WTC11 (cell line): ENCODE measurements around the gene PEAK1. TPM values are rescaled to one million over a fixed set of nuclear protein-coding genes. Genes with fewer than 3 reads are reported as not detected.

Source experiments
- ATAC-seq: fragments of 200-7000 bp; cut with Tn5 transposase; 2 replicates; pipeline ENCODE4 v1.10.0; 2021; ENCODE audit warnings: mild to moderate bottlenecking, moderate library complexity
- CTCF ChIA-PET: fragments of 300-600 bp; sonication (Branson Sonifier 250); formaldehyde crosslinking; loops from one replicate; lab custom pipeline; 2021; ENCODE audit warnings: antibody characterized with exemption; lab: Charles Lee
- POLR2A ChIA-PET: fragments of 350-600 bp; sonication (Branson Sonifier 250); formaldehyde crosslinking; loops from one replicate; lab custom pipeline; 2021; ENCODE audit warnings: antibody characterized with exemption; lab: Charles Lee
- DNase-seq: peaks from one replicate; pipeline ENCODE4 v3.0.0; 2021; ENCODE audit warnings: low spot score
- H3K27ac Mint-ChIP-seq: 2 replicates; pipeline ENCODE4 v1.8.0; 2021; ENCODE audit warnings: mixed read lengths
- H3K27me3 Mint-ChIP-seq: 2 replicates; pipeline ENCODE4 v1.8.0; 2021; ENCODE audit warnings: low read depth, mild to moderate bottlenecking, moderate library complexity, mixed read lengths
- H3K36me3 Mint-ChIP-seq: 2 replicates; pipeline ENCODE4 v1.8.0; 2021; ENCODE audit warnings: mixed read lengths
- H3K4me1 Mint-ChIP-seq: 2 replicates; pipeline ENCODE4 v1.8.0; 2022; ENCODE audit warnings: mixed read lengths
- H3K4me3 Mint-ChIP-seq: 2 replicates; pipeline ENCODE4 v1.8.0; 2021; ENCODE audit warnings: mild to moderate bottlenecking, moderate library complexity, mixed read lengths
- H3K9me3 Mint-ChIP-seq: 2 replicates; pipeline ENCODE4 v1.8.0; 2021; ENCODE audit warnings: mixed read lengths
- ATF1 ChIP-seq: sonication (generic); formaldehyde crosslinking; IDR thresholded peaks from 2 replicates; pipeline ENCODE4 v1.8.1; 2023; ENCODE audit warnings: mild to moderate bottlenecking, moderate library complexity, missing genetic modification reagents
- CREB1 ChIP-seq: sonication (generic); formaldehyde crosslinking; IDR thresholded peaks from 2 replicates; pipeline ENCODE4 v1.8.0; 2023; ENCODE audit warnings: mild to moderate bottlenecking, missing genetic modification reagents
- ETV6 ChIP-seq: sonication (generic); formaldehyde crosslinking; IDR thresholded peaks from 2 replicates; pipeline ENCODE4 v1.8.1; 2022; ENCODE audit warnings: mild to moderate bottlenecking, missing genetic modification reagents
- IRF2 ChIP-seq: sonication (generic); formaldehyde crosslinking; IDR thresholded peaks from 2 replicates; pipeline ENCODE4 v1.8.0; 2022; ENCODE audit warnings: low read depth, missing genetic modification reagents, borderline replicate concordance
- JUN ChIP-seq: sonication (generic); formaldehyde crosslinking; IDR thresholded peaks from 2 replicates; pipeline ENCODE4 v1.8.0; 2023; ENCODE audit warnings: mild to moderate bottlenecking, missing genetic modification reagents
- MXD4 ChIP-seq: fragments of 250-450 bp; sonication (Bioruptor Pico); IDR thresholded peaks from 2 replicates; pipeline ENCODE4 v1.8.0; 2021; ENCODE audit warnings: mild to moderate bottlenecking, moderate library complexity, borderline replicate concordance
- NR1H2 ChIP-seq: sonication (generic); formaldehyde crosslinking; IDR thresholded peaks from 2 replicates; pipeline ENCODE4 v1.9.0; 2021; ENCODE audit warnings: mild to moderate bottlenecking, moderate library complexity, missing genetic modification reagents
- OVOL2 ChIP-seq: fragments of 250-450 bp; sonication (Bioruptor Pico); IDR thresholded peaks from 2 replicates; pipeline ENCODE4 v1.9.0; 2021; ENCODE audit warnings: mild to moderate bottlenecking, borderline replicate concordance
- SP1 ChIP-seq: sonication (generic); formaldehyde crosslinking; conservative IDR thresholded peaks from 2 replicates; pipeline ENCODE4 v1.8.1; 2022; ENCODE audit warnings: missing genetic modification reagents
- TCF7 ChIP-seq: sonication (generic); formaldehyde crosslinking; IDR thresholded peaks from 2 replicates; pipeline ENCODE4 v1.8.0; 2022; ENCODE audit warnings: mild to moderate bottlenecking, low read depth, missing genetic modification reagents, moderate library complexity
- TEAD1 ChIP-seq: sonication (generic); formaldehyde crosslinking; IDR thresholded peaks from 2 replicates; pipeline ENCODE4 v1.8.0; 2022; ENCODE audit warnings: mild to moderate bottlenecking, missing genetic modification reagents
- ZNF263 ChIP-seq: sonication (generic); formaldehyde crosslinking; IDR thresholded peaks from 2 replicates; pipeline ENCODE4 v1.8.1; 2022; ENCODE audit warnings: low read depth, mild to moderate bottlenecking, moderate library complexity, missing genetic modification reagents
- total RNA-seq: library from RNA; stranded (reverse); gene quantifications from 3 replicates; pipeline ENCODE4 v1.2.3, GENCODE V29; 2021
- TF ChIP-seq, protein P1 (sequence below): fragments of 250-450 bp; sonication (Bioruptor Pico); IDR thresholded peaks from 2 replicates; pipeline ENCODE4 v1.9.0; 2021; ENCODE audit warnings: mild to moderate bottlenecking, borderline replicate concordance
- TF ChIP-seq, protein P2 (sequence below): sonication (generic); formaldehyde crosslinking; IDR thresholded peaks from 2 replicates; pipeline ENCODE4 v1.8.1; 2022; ENCODE audit warnings: low read depth, missing genetic modification reagents, borderline replicate concordance
- TF ChIP-seq, protein P3 (sequence below): fragments of 250-450 bp; sonication (Bioruptor Pico); IDR thresholded peaks from 2 replicates; pipeline ENCODE4 v1.9.0; 2021; ENCODE audit warnings: moderate library complexity, mild to moderate bottlenecking, inconsistent platforms, borderline replicate concordance
- TF ChIP-seq, protein P4 (sequence below): sonication (generic); formaldehyde crosslinking; IDR thresholded peaks from 2 replicates; pipeline ENCODE4 v1.8.1; 2023; ENCODE audit warnings: mild to moderate bottlenecking, moderate library complexity, missing genetic modification reagents
- TF ChIP-seq, protein P5 (sequence below): sonication (generic); formaldehyde crosslinking; IDR thresholded peaks from 2 replicates; pipeline ENCODE4 v1.8.0; 2022; ENCODE audit warnings: mild to moderate bottlenecking, missing genetic modification reagents
- TF ChIP-seq, protein P6 (sequence below): fragments of 250-450 bp; sonication (Bioruptor Pico); IDR thresholded peaks from 2 replicates; pipeline ENCODE4 v1.9.0; 2021; ENCODE audit warnings: mild to moderate bottlenecking
- TF ChIP-seq, protein P7 (sequence below): sonication (generic); formaldehyde crosslinking; IDR thresholded peaks from 2 replicates; pipeline ENCODE4 v1.8.0; 2022; ENCODE audit warnings: mild to moderate bottlenecking, missing genetic modification reagents
- TF ChIP-seq, protein P8 (sequence below): fragments of 250-450 bp; sonication (Bioruptor Pico); IDR thresholded peaks from 2 replicates; pipeline ENCODE4 v2.1.2; 2022; ENCODE audit warnings: mild to moderate bottlenecking, moderate library complexity

Gene PEAK1
- total RNA-seq, 1 experiment from 2014 or later, result 49.0 TPM

DNA sequence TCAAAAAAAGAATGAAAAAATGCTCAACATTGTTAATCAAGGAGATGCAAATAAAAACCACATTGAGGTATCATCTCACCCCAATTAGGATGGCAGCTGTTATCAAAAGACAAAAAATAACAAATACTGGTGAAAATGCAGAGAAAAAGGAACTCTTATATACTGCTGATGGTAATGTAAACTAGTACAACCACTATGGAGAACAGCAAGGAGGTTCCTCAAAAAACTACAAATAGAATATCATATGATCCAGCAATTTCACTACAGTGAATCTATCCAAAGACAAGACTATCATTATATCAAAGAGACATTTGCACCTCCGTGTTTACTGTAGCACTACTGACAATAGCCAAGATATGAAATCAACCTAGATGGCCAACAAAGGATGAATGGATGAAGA is 58.4 kb downstream of the PEAK1 start:
- TF ChIP-seq, protein P1, sequence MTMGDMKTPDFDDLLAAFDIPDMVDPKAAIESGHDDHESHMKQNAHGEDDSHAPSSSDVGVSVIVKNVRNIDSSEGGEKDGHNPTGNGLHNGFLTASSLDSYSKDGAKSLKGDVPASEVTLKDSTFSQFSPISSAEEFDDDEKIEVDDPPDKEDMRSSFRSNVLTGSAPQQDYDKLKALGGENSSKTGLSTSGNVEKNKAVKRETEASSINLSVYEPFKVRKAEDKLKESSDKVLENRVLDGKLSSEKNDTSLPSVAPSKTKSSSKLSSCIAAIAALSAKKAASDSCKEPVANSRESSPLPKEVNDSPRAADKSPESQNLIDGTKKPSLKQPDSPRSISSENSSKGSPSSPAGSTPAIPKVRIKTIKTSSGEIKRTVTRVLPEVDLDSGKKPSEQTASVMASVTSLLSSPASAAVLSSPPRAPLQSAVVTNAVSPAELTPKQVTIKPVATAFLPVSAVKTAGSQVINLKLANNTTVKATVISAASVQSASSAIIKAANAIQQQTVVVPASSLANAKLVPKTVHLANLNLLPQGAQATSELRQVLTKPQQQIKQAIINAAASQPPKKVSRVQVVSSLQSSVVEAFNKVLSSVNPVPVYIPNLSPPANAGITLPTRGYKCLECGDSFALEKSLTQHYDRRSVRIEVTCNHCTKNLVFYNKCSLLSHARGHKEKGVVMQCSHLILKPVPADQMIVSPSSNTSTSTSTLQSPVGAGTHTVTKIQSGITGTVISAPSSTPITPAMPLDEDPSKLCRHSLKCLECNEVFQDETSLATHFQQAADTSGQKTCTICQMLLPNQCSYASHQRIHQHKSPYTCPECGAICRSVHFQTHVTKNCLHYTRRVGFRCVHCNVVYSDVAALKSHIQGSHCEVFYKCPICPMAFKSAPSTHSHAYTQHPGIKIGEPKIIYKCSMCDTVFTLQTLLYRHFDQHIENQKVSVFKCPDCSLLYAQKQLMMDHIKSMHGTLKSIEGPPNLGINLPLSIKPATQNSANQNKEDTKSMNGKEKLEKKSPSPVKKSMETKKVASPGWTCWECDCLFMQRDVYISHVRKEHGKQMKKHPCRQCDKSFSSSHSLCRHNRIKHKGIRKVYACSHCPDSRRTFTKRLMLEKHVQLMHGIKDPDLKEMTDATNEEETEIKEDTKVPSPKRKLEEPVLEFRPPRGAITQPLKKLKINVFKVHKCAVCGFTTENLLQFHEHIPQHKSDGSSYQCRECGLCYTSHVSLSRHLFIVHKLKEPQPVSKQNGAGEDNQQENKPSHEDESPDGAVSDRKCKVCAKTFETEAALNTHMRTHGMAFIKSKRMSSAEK (CRISPR knock-in tag), result no peak
- TF ChIP-seq JUN (CRISPR knock-in tag), result no peak
- TF ChIP-seq ZNF263 (CRISPR knock-in tag), result no peak
- TF ChIP-seq, protein P2, sequence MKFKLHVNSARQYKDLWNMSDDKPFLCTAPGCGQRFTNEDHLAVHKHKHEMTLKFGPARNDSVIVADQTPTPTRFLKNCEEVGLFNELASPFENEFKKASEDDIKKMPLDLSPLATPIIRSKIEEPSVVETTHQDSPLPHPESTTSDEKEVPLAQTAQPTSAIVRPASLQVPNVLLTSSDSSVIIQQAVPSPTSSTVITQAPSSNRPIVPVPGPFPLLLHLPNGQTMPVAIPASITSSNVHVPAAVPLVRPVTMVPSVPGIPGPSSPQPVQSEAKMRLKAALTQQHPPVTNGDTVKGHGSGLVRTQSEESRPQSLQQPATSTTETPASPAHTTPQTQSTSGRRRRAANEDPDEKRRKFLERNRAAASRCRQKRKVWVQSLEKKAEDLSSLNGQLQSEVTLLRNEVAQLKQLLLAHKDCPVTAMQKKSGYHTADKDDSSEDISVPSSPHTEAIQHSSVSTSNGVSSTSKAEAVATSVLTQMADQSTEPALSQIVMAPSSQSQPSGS (CRISPR knock-in tag), result no peak
- TF ChIP-seq TEAD1, result no peak
- no peak for TF ChIP-seq CREB1 (CRISPR knock-in tag)
- TF ChIP-seq ETV6 (CRISPR knock-in tag), result no peak
- no peak for TF ChIP-seq OVOL2 (CRISPR knock-in tag)
- TF ChIP-seq TCF7 (CRISPR knock-in tag), result no peak
- no peak for TF ChIP-seq SP1
- TF ChIP-seq ATF1 (CRISPR knock-in tag), result no peak
- TF ChIP-seq MXD4, result no peak
- no peak for TF ChIP-seq IRF2 (CRISPR knock-in tag)
- TF ChIP-seq, protein P3, sequence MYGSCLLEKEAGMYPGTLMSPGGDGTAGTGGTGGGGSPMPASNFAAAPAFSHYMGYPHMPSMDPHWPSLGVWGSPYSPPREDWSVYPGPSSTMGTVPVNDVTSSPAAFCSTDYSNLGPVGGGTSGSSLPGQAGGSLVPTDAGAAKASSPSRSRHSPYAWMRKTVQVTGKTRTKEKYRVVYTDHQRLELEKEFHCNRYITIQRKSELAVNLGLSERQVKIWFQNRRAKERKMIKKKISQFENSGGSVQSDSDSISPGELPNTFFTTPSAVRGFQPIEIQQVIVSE (CRISPR knock-in tag), result no peak
- H3K27me3 Mint-ChIP-seq, result no peaks in the 10 kb centered on the region
- H3K9me3 Mint-ChIP-seq, result 0 out of 2 replicates have a peak, but pooled peaks cover 3% of the 10 kb centered on the region
- CTCF ChIA-PET, result no interaction called here
- peaks cover 7% of the 10 kb centered on the region for H3K36me3 Mint-ChIP-seq
- no peaks in the 10 kb centered on the region for H3K4me1 Mint-ChIP-seq
- ATAC-seq, result no peak
- no peak for DNase-seq
- H3K27ac Mint-ChIP-seq, result no peak overlapping the region
- POLR2A ChIA-PET, result no interaction called here
- no peak overlapping the region for H3K4me3 Mint-ChIP-seq

DNA sequence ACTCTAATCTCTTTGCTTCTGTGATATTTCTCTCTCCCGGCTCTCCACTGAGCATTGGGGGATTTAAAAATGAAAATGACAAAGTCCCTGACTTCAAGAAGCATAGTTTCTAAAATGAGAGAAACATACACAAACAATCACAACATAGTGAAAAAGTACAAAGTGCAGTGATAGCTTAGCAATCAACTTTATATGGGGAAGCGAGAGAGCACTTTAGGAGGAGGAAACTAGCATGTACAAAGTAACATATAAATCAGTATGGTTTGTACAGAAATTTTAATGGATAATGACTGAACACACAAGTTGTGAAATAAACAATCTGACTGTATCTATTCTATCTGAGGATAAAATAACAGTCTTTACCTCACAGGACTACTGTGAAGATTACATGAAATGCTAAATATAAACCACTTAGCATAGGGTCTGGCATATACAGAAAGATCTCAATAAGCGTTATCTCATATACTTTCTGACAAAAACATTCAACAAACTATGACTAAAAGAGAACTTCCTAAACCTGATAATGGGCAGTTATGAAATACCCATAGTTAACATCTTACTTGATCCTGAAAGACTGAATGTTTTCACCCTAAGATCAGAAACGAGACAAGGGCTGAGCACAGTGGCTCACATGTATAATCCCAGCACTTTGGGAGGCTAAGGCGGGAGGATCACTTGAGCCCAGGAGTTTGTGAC is 61.2 kb downstream of the PEAK1 start:
- no peaks in the 10 kb centered on the region for H3K4me1 Mint-ChIP-seq
- CTCF ChIA-PET, result no interaction called here
- peaks cover 6% of the 10 kb centered on the region for H3K36me3 Mint-ChIP-seq
- no peak for ATAC-seq
- no peak overlapping the region for H3K4me3 Mint-ChIP-seq
- POLR2A ChIA-PET, result no interaction called here
- H3K27me3 Mint-ChIP-seq, result no peaks in the 10 kb centered on the region
- no peaks in the 10 kb centered on the region for H3K9me3 Mint-ChIP-seq
- DNase-seq, result no peak
- H3K27ac Mint-ChIP-seq, result no peak overlapping the region
- TF ChIP-seq, protein P4, sequence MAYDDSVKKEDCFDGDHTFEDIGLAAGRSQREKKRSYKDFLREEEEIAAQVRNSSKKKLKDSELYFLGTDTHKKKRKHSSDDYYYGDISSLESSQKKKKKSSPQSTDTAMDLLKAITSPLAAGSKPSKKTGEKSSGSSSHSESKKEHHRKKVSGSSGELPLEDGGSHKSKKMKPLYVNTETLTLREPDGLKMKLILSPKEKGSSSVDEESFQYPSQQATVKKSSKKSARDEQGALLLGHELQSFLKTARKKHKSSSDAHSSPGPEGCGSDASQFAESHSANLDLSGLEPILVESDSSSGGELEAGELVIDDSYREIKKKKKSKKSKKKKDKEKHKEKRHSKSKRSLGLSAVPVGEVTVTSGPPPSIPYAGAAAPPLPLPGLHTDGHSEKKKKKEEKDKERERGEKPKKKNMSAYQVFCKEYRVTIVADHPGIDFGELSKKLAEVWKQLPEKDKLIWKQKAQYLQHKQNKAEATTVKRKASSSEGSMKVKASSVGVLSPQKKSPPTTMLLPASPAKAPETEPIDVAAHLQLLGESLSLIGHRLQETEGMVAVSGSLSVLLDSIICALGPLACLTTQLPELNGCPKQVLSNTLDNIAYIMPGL (CRISPR knock-in tag), result no peak
- TF ChIP-seq, protein P5, sequence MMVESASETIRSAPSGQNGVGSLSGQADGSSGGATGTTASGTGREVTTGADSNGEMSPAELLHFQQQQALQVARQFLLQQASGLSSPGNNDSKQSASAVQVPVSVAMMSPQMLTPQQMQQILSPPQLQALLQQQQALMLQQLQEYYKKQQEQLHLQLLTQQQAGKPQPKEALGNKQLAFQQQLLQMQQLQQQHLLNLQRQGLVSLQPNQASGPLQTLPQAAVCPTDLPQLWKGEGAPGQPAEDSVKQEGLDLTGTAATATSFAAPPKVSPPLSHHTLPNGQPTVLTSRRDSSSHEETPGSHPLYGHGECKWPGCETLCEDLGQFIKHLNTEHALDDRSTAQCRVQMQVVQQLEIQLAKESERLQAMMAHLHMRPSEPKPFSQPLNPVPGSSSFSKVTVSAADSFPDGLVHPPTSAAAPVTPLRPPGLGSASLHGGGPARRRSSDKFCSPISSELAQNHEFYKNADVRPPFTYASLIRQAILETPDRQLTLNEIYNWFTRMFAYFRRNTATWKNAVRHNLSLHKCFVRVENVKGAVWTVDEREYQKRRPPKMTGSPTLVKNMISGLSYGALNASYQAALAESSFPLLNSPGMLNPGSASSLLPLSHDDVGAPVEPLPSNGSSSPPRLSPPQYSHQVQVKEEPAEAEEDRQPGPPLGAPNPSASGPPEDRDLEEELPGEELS, result no peak
- TF ChIP-seq TEAD1 (no peak), NR1H2 (CRISPR knock-in tag) (no peak), ZNF263 (CRISPR knock-in tag) (no peak)
- TF ChIP-seq, protein P6, sequence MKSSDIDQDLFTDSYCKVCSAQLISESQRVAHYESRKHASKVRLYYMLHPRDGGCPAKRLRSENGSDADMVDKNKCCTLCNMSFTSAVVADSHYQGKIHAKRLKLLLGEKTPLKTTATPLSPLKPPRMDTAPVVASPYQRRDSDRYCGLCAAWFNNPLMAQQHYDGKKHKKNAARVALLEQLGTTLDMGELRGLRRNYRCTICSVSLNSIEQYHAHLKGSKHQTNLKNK (CRISPR knock-in tag), result no peak
- TF ChIP-seq, protein P7, sequence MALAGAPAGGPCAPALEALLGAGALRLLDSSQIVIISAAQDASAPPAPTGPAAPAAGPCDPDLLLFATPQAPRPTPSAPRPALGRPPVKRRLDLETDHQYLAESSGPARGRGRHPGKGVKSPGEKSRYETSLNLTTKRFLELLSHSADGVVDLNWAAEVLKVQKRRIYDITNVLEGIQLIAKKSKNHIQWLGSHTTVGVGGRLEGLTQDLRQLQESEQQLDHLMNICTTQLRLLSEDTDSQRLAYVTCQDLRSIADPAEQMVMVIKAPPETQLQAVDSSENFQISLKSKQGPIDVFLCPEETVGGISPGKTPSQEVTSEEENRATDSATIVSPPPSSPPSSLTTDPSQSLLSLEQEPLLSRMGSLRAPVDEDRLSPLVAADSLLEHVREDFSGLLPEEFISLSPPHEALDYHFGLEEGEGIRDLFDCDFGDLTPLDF (CRISPR knock-in tag), result no peak
- TF ChIP-seq, protein P8, sequence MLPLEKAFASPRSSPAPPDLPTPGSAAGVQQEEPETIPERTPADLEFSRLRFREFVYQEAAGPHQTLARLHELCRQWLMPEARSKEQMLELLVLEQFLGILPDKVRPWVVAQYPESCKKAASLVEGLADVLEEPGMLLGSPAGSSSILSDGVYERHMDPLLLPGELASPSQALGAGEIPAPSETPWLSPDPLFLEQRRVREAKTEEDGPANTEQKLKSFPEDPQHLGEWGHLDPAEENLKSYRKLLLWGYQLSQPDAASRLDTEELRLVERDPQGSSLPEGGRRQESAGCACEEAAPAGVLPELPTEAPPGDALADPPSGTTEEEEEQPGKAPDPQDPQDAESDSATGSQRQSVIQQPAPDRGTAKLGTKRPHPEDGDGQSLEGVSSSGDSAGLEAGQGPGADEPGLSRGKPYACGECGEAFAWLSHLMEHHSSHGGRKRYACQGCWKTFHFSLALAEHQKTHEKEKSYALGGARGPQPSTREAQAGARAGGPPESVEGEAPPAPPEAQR (CRISPR knock-in tag), result no peak
